Skin of body (tissue), 2 donors: Measurements from ENCODE around the gene PLXNC1. TPM values are rescaled to one million over a fixed set of nuclear protein-coding genes. Genes with fewer than 3 reads are reported as not detected.
A peak's percentile ranks its signal among the peaks of the same experiment; 100 is the strongest.

Source experiments
- DNase-seq: peaks from one replicate; lab custom pipeline; 2025; lab: John Stamatoyannopoulos, UW
- total RNA-seq: library from RNA; depleted of rRNA; stranded (reverse); fragments of >200 nt; gene quantifications from one replicate; pipeline ENCODE4 v1.2.3, GENCODE V29; 2014

The PLXNC1 gene
- 15.5 TPM for total RNA-seq

DNA sequence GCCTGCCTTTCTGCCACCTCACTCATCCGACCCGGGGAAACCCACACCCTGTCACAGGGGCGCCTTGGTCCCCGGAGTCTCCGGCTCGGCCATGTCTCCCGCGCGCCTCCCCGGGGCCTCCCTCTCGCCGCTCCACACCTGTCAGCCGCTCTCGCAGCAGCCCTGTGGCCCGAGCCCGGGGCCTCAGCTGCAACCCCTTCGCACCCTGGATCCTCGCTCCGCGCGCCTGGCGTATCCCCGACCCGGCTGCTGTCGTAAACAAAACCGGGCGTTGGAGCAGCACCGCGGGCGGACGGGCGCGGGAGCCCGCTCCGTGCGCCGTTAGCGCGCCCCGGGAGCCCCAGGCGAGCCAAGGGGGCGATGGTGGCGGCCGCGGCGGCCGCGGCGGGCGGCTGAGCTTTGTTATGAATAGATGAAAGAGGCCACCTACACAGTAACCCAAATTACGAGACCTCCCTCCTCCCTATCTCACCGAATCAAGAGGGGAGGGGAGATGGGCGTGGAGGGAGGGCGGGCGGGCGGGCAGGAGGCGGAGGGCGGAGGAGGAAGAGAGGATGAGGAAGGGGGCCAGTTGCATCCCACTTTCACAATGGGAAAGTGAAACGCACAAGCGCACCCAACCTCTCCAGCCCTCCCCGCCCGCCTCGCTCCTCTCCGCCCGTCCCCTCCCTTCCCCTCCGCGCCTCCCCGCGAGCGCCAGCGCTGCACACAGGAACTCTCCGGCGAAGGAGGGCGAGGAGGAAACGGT, at the start of gene PLXNC1:
Gene PLXNC1, plus strand, starts transcription at position 587 of the 748 bp plus-strand sequence. CDS start 395 bp downstream, outside the sequence.
- DNase-seq, result peak; percentile 19

DNA sequence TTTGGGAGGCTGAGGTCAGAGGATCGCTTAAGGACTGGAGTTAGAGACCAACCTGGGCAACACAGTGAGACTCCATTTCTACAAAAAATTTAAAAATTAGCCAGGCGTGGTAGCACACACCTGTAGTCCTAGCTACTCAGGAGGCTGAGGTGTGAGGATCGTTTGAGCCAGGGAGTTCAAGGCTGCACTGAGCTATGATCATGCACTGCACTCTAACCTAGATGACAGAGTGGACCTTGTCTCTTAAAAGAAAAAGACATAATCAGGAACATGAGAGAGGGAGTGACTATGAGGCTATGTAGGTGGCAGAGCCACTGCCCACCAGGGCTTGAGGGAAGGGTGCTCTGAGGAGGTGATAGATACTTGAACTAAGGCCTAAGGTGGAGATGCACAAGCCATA, 49.2 kb upstream of the PLXNC1 start:
- DNase-seq, result no peak

DNA sequence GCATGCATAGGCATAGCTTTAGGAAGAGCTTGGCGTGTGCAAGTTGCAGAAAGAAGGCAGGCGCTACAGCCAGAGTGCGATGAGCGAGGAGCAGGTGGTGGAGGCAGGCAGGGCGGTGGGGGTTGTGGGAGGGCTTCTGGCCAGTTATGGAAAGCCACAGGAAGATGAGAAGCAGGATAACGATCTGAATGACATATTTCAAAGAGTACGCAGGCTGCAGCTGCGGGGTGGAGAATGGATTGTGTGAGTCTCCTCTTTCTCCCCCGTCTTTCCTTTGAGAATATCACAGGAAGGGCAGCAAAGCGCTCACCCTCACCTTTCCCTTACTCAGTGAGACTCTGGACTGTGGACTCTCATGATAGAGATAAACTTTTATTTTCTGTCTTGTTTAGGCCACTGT, 48.7 kb upstream of the PLXNC1 start:
- DNase-seq, result no peak

DNA sequence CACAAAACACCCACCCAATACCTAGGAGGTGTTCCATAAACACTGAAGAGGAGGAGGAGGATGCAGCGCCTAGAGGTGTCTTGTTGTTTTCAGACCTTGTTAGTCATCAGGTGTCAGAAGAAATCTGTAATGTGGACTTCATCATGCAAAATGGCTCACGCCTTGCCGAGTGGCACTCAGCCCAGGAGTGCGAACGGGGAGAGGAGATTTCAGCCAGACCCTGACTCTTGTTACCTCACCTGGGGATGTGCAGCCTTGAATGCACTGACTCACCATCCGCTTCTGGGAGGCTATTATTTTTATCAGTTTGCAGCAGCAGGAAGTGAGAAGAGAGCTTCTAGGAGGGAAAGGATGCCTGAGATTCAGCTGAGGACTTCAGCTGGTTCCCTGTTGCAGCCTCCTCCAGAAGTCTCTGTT, 48.2 kb upstream of the PLXNC1 start:
- no peak for DNase-seq

DNA sequence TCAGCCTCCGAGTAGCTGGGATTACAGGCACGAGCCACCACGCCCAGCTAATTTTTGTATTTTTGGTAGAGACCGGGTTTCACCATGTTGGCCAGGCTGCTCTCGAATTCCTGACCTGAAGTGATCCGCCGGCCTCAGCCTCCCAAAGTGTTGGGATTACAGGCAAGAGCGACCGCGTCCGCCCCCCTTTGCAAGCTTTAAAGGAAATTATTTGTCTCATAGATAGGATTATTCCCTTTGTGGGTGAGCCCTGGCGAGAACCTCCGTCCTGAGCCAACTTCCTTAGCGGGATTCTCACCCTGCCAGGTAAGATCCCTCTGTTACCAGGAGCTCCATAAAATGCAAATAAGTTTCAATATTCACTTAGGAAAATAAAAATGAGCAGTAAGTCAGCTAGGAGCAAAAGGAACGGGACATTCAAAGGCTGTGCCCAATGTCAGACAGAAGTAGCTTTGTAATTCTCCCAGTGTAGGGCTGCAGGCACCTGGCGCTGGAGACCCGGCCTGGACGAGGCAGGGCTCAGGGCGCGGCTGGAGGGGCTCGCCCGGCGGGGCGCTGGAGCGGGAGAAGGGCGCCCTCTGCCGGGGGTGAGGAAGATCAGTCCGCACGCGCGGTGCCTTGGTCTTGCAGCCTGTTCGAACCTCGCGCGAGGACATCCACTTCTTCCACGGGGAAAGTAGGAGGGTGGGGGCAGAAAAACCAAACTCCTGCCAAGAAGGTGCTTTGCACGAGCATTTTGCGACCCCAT, 47.2 kb upstream of the PLXNC1 start:
- DNase-seq, result peak; percentile 70

DNA sequence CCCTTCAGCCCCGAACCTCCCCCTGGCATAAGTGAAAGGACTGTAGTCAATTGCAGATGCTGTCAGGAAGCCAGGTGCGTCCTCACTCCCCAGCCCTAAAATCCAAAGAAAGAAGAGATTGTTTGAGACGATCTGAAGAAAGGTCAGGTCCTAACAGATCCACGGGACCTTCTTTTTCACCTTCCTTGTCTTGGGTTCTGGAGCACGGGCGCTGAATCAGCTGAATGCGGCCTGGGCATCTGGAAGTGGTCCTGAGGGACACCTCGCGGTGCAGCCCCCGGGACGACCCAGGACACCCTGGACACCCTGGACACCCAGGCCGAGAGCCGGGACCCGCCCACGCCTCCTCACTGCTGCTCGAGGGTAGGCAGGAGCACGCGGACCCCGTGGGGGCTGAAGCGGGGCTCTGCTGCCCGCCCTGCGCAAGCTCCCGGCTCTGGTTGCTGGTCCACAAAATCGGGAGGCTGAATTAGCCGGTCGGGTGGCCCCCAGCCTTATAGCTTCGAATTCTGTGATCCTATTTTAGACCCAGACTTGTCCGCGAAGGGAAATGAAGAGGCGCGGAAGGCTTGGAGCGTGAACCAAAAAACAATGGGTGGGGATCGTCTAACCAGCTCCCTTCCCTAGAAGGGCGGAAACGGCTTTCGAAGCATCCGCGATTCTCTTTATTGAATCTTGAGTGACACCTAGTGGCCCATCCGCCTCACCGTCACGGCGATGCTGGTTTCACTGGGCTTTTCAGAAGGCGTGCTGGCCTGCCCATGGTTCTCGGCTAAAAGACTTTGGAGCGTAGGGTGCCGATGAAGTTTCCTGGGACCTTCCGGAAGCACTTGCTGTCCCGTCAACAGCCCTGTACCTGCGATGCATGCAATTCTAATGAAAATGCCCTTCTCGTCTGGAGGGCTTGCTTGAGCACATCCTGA, 46.4 kb upstream of the PLXNC1 start:
- peak; percentile 86 for DNase-seq

DNA sequence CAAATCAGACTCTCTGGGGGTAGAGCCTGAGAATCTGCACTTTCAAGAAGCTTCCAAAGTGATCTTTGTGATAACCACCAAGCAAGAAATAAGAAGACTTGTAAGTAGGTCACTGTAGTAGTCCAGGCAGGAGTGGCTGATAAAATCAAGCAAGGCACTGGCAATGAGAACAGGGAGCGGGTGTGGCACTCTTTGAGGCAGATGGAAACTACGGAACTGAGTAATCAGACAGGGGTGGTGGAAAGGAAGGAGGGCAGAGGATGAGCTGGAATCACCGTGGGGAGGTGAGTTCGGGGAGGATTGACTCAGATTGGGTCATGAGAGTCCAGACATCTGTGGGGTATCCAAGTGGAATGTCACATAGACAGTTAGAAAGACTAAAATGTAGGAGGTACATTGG, 44.4 kb upstream of the PLXNC1 start:
- no peak for DNase-seq

DNA sequence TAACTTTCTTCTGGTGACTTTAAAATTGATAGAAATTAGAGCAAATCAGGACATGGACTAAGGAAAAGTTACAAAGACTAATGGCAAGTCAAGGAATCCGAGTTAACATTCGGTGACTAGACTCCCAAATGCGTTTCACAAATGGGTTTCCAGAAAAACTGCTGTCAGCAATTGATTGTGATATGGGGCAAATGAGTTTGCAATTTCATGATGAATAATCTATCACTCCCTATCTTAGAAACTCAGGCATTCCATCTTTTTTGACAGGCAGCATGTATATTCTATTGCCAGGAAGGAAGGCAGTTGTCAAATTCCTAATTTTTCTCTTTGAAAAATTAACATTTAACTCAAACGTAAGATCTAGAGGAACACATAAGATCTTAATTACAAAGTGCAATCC, 40.5 kb upstream of the PLXNC1 start:
- no peak for DNase-seq

DNA sequence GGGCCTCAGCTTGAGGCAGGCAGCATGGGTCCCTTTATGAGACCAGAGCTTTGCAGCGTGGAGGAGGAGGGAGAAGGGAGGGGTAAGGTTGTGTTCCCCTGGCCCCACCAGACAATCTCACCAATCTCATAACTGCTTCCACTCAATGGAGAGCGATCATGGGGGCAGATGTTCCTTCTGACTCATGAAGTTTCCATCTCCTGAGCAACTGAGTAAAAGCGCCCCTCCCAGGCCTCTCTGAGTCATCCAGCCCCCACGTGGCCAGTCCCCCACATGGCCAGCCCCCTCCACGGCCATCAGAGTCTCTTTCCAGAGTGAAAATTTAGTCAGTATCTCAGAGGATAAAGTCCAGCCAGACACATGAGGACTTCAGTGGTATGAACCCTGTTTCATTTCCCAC, 39.2 kb upstream of the PLXNC1 start:
- no peak for DNase-seq

DNA sequence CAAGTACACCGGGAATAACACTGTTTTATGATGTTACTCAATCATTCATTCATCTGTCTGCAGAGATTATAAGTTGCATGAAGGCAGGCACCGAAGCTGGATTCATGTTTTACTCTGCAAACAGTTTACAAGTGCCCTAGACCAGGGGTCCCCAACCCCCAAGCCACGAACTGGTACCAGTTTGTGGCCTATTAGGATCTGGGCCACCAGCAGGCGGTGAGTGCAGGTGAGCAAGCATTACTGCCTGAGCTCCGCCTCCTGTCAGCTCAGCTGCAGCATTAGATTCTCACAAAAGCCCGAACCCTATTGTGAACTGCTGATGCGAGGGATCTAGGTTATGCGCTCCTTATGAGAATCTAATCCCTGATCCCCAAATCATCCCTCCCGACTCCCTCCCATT, 38.1 kb upstream of the PLXNC1 start:
- DNase-seq, result no peak

DNA sequence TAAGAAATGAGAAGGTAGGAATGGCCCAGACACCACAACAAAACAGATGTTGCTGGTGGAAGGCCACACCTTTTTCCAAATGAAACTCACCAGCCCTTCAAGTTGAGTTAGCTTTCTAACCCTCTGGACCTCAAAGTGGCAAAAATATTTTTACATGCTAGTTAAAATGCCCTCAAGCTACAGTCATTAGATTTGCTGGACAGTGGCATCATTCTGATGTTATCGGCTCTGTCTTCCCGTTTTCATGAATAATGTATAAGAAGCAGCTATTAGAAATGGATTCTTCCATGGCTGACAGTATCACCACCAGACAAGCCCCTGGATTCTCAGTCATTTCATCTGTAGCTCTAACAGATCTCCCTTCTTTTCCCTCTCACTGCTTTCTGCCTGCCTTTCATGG, 37.1 kb upstream of the PLXNC1 start:
- DNase-seq, result no peak

DNA sequence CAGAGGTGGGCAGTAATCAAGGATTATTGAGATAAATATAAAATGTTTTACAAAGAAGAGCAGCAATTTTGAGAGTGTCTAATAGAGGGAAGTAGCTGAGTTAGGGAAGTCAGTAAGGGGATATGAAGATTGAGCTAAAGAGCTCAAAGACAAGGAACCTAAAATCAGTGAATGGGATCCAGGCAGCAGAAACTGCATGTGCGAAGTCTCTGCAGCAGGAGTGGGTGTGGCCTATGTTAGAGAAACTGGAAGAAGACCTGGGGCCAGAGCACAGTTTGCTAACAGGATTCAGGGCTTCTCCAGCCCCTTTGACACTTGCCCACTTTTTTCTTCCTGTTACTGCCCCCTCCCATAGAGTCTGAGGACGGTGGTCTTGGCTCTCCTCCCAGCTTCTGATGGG, 36.3 kb upstream of the PLXNC1 start:
- no peak for DNase-seq

DNA sequence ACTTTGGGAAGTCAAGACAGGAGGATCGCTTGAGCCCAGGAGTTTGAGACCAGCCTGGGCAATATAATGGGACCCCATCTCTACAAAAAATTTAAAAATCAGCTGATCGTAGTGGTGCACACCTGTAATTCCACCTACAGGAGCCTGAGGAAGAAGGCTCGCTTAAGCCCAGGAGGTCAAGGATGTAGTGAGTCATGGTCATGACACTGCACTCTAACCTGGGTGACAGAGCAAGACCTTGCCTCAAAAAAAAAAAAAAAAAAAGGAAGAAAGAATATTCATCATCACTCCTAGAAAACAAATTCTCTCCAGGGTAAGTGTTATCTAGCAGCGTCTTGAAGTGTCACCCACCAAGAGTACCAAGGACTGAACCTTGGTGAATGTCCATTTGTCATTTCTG, 34.2 kb upstream of the PLXNC1 start:
- DNase-seq, result no peak

DNA sequence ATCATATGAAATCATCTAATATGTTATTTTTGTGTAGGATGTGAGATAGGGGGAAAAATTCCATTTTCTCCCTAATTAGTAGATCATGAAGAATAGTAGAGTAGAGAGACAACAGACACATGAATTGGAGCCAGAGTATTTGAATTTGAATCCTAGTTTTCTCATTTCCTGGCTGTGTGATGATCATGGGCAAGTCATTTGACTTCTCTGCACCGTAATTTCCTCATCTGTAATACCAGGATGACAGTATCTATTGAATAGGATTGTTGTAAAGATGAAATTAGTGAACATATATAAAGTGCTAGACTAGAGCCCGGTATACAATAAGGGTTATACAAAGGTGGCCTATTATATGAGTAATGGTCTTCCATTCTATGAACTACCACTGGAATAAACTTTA, 32.2 kb upstream of the PLXNC1 start:
- DNase-seq, result no peak

DNA sequence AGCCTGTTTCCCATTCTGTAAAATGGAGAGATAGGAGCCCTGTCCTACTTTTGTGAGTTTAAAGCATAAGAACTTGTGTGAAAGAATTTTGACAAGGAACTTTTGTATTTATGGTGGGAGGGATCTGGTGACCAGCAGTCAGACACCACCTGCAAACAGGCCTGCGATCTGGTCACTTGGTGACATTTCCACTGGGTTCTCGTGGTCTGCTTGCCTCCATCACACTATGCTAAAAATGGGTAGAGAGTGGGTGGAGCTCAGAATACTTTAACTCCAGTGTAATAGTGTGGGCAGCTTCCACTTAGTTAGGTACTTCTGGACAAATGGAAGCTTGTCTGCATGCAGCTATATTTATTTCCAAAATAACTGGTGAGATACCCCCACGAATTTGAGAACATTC, 26.5 kb upstream of the PLXNC1 start:
- no peak for DNase-seq

DNA sequence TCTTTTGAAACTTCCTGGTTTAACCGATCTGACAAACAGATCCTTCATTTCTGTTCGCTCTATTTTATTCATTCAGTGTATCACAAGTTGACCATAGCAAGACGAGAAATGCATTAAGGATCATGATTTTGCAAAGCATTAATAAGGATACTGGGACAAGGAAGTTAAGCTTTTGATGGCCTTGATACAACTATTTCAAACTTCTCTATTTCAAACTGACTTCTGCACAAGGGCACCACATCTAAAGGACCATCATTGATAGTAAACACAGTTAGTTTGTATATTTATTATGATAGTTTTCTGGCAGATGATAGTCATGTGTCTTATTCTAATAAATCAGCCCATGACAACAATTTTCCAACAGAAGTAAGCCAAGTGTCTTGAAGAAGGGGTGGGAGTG, 25.8 kb upstream of the PLXNC1 start:
- no peak for DNase-seq

DNA sequence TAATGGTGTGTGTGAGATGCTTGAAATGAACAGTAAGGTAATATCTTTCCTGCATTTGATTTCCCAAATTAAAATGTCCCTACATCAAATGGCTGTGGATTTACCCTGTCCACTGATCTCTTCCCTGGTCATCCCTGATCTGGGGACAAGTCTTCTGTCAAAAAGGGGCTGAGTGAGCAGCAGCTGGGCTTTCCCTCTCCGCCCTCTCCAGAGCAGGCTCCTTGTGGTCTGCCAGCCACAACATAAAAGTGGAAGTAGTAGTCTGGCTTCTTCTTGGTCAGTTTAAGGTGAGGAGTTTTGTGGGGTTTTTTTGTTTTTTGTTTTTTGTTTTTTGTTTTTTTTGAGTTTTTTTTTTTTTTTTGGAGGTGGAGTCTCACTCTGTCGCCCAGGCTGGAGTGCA, 25.2 kb upstream of the PLXNC1 start:
- no peak for DNase-seq

DNA sequence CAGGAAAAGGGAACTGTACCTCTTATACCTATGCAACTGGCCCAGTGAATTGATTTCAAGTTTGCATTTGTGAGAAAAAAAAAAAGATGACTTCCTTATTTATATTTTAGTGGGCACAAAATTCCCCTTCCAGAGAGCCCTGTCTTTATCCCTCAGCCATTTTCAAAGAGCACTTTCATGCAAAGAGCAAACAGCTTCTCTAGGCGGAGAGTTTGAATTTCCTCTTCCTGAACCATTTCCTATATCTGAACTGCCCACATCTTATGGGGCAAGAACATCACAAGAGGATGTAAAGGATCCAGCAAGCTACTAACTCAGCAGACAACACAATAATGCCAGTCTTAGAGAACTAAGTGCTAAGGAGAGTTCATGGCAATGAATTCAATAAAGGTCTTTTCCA, 22.3 kb upstream of the PLXNC1 start:
- DNase-seq, result no peak

DNA sequence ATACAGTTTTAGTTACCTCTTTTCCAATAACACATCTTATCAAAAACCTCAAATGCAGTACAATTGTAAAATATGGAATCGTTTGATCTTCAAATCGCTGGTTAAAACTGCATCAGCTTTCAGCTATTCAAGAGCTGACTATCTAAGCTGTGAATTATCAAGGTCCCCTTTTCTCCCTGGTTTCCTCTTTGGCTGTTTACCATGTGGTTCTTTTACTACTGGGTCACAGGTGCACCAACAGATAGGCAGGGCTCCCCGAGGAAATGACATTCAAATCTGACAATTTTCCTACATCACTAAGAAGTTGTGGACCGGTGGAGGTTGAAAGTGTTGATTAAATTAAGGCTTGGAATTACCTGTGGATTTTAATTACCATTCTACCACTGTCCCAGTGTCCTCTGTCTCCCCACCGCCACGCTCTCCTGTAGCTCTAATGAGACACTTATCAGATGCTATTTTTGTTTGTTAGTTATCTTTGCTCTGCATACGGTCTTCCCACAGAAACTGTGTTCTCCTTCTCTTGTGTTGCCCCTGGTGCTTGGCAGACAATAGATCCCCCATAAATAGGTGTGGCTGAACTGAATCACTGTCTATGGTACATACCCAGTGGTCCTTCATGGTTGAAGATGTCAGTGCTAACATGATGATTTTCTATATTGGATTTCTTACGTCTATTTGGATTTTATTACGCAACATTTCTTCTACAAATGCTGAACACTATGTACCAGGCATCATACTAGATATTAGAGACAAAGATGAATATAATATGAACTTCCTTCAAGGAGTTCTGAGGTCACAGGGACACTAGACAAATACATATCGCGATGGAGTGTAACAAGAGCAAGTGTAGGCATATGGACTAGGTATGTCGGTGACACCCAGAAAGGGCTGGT, 20.9 kb upstream of the PLXNC1 start:
- no peak for DNase-seq

DNA sequence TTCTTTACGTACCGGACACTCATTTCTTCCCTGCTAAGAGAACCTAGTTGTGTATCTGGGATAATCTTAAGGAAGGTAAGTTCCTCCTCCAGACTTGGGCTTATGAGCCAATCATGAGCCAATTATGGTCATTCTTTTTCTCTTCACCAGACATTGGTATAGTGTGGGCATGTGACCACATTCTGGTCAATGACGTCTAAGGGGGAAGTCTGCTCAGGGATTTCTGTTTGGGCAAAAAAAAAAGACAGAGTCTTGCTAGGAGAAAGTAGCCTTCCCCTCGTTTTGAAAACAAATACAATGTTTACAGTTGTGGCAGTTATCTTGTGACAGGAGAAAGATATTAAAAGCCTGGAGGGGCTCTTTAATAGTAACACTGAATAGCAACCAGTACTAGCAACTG, 20.1 kb upstream of the PLXNC1 start:
- no peak for DNase-seq
